NOMO-1 treated with dmso at 0.1 percent for 144 hours (cell line): ENCODE data around the gene BANP.
"Not testable (repeated sequence)": the region's sequence is repeated elsewhere in the genome, so short reads cannot be mapped to it uniquely, and the experiment has no call there.

Experiments
- DNase-seq: peaks from one replicate; lab custom pipeline; 2025; ENCODE audit not compliant: unreplicated experiment; lab: John Stamatoyannopoulos, UW

Gene BANP, protein sequence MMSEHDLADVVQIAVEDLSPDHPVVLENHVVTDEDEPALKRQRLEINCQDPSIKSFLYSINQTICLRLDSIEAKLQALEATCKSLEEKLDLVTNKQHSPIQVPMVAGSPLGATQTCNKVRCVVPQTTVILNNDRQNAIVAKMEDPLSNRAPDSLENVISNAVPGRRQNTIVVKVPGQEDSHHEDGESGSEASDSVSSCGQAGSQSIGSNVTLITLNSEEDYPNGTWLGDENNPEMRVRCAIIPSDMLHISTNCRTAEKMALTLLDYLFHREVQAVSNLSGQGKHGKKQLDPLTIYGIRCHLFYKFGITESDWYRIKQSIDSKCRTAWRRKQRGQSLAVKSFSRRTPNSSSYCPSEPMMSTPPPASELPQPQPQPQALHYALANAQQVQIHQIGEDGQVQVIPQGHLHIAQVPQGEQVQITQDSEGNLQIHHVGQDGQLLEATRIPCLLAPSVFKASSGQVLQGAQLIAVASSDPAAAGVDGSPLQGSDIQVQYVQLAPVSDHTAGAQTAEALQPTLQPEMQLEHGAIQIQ

DNA sequence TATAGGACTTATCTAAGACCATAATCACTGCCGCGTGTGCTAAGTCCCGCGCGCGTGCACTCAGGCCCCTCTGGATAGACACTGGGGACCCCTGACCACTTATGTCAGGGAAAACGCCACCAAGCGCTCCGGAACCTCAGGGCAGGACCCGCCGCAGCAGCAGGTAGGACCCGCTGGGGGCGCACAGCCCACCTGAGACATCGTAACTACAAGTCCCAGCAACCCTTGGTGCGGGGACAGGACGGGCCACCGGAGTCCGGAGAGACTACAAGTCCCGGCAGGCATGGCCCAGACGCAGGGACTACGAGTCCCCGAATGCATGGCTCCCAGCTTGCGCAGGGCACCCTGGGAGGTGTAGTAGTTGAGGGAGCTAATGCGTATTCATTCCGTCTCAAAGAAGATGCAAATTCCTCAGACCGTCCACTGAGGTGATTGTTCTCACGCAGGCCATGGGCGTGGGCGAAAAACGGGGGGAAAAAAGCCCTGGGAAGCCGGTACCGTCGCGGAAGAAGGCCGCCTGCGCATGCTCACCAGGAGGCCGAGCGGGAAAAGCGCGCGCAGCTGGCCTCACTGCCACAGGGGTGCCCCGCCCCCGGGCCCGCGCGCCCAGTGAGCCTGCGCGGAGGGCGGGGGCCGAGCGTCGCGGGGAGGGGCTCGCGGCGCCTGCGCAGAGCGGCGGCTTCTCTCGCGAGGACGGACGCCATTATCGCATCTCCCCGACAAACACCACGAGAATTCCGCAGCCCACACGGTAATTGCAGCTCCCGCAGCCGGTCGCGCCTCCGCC, at the start of gene BANP:
BANP (plus strand) TSS at position 670 of the 787 bp plus-strand sequence. CDS start 23,682 bp downstream, outside the sequence.
- peak; percentile 93 for DNase-seq

DNA sequence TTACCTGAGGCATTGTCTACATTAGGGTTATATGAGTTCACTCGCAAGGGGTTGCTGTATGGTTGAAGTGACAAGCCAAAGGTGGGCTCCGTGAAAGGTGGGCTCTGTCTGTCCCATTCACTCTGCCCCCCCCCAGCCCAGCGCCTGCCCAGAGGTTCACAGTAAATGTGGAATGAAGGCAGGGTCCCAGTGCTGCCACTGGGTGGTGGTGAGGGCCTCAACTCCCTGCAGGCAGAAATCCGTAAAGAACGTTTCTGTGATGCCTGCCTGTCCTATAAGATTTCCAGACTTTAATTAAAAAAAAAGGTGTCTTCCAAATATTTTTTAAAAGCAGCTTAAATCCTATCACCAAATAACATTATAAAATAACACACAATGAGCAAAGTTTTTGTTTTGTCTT, 46.3 kb upstream of the BANP start:
- not testable (repeated sequence) for DNase-seq

DNA sequence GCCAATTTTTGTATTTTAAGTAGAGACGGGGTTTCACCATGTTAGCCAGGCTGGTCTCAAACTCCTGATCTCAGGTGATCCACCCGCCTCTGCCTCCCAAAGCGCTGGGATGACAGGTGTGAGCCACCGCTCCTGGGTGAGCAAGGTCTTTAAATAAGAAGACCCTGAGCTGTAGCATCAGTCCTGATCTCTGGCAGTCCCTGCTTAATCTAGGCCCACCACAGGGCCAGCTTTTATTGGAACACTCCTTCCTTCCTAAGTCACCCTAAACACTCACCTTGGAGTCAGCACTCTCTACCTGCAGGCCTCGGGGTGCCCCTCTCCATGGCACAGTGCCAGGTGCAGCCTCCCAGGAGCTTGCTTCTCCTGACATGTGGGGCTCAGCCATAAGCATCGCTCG, 45.7 kb upstream of the BANP start:
- not testable (repeated sequence) for DNase-seq

DNA sequence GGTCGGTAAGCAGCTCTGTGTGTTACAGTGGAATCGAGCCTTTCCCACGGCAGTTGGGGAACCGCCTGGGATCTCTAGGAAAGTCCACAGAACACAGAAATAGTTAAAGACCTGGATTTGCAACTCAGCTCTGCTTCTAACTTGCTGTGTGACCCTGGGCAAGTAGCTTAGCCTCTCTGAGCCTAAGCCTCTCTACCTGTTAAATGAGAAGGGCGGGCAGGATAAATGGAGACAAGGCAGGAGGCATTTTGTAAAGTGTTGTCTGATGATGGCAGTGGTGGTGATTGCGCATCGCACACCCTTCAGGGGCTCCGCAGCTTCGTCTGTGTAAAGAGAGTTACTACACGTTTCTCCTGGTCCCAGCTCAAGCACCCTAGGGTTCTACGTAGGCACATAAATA, 43.1 kb upstream of the BANP start:
- not testable (repeated sequence) for DNase-seq

DNA sequence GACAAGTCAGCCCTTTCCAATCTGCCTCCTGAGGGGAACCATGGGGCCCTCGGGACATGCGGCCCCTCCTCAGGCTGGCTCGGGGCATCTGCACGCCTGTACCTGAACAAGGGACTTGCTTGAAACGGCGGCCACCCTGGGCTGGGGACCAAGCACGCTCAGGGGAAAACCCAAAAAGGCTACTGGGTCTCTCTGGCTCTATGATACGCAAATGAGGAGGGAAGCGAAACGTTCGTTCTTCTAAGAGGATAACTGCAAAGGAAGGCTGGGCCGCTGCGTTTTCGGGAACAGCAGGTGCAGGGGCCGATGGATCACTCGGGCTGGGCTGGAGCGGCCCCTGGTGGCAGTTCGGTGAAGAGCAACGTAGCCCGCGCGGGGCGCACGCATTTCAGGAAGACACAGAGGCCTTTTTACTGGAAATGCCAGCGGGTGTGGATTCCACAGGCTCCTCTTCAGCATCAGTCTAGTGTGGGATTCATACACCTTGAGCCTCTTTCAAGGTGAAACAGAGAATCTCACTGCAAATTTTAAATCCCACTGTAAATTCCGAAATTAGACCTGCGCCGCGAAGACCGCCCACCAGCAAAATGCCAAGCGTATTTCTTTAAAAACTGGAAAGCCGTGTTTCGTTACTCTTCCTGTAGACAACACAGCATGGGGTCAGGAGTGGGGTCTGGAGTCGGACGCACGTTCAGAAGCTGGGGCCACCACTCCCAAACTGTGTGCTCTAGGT, 41.9 kb upstream of the BANP start:
- peak; percentile 36 for DNase-seq

DNA sequence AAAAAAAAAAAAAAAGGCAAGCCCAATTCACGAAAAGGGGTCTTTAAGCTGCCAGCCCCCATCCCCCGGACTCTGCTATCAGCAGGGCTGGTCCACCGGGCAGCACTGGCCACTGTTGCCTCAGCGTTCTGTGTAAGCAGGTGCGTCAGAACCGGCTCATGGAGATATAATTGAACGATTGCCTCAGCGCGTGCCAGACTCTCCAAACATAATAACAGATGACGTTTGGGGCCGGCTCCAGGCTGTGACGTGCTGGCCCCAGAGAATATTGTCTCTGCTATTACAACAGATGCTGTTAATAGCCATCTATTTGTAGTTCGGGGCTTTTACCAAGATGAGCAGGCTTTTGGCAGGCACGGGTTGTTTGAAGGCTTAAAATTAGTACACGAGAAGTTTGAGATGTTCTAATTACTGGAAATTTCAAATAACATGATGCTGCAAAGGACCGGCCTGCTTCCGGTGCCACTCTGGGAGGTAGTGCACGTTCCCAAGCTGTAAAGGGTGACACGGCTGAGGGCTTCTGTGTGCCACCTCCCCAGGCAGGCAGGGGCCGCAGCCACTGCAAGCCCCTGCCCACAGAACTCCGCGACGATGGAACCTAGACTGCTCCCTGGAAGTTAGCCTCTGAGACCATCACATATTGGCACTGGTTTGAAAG, 40.0 kb upstream of the BANP start:
- not testable (repeated sequence) for DNase-seq

DNA sequence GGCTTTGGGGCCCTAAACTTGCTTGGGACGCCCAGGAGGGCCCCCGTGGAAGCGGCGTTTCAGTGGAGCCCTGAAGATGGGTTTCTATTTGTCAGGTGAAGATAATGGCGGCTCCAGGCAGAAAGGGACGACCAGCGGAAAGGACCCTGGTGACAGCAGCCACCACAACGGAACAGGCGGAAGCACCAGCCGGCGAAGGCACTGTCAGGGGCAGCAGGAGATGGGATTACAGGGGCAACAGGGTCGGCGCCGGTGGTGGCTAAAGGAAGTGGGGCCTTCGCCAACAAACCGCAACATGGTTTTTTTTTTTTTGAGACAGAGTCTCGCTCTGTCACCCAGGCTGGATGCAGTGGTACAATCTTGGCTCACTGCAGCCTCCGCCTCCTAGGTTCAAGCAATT, 38.5 kb upstream of the BANP start:
- DNase-seq: not testable (repeated sequence)

DNA sequence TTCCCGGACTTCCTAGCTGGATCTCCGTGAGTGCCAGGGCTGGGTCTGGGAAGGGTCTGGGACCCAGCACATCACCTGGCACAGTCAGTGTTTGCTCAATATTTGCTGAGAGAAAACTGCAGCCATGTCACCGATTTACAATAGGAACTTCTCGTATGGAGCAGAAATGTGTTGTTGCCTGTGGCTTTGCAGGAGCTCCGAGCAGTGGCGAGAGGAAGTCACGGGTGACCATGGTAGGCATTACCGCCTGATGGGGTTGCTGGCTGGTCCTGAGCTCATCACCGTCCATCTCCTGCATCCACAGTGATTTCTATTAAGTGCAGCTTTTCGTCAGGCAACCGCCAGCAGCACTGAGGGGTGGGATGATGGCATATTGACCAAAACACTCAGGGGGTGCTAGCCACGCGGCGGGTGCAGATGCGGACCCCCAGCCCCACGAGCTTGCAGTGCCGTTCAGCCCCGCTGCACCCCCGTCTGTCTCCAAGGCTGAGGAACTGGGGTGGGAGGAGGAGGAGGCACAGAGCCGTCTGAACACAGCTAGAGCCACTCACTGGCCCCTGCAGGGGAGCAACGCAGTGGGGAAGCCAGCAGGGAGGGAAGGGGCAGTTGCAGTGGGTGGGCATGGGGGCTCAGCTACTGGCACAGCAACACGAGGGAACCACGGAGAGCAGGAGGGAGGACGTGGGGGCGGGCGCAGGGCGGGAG, 37.1 kb upstream of the BANP start:
- DNase-seq: not testable (repeated sequence)

DNA sequence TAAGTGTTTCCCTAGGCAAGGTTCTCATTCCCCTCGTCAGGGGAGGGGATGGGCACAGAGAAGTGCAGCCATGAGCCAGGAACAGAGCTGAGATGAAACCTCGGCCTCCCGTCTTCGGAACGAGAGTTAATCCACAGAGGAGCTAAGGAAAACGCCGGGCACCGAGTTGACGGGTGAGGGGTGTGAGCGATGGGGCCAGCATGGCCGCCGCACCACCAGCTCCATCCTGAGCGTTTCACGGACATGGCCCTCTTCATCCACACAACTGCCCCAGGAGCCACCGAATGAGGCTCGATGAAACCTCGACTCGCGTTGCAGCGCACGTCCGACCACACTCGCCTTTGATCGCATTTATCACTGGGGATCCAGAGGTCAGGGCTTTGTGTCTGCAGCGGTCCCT, 36.4 kb upstream of the BANP start:
- DNase-seq: no peak

DNA sequence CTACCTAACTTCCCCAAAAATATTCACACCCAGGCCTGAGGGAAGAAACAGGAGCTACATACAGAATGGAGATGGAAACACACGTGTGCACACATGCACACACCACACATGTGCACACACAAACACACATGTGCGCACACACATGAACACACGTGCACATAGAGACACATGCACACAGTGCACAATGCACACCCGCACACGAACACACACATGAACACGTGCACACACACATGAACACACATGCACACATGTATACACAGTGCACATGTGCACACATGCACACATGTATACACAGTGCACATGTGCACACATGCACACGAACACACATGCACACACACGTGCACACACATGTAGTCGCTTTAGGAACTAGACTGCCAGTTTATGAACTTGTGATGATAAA, 33.7 kb upstream of the BANP start:
- DNase-seq: no peak

DNA sequence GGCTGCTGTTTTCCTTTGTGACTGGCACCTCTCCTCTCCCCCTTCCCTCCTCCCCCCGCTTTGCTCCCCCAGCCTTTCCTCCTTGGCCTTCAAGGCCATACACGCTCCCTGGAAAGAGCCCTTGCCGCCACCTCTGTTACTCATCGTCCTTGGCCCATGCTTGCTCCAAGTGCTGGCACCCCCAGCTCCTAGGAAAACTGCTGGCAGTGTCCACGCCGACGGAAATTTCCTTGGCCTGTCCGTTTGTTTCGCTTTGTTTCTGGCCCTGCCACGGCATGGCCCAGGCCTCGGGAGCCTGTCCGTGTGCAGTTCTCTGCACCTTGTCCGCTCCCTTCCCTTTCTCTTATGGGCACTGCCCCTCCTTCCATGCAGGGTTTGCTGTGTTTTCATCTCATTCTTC, 32.9 kb upstream of the BANP start:
- DNase-seq: no peak

DNA sequence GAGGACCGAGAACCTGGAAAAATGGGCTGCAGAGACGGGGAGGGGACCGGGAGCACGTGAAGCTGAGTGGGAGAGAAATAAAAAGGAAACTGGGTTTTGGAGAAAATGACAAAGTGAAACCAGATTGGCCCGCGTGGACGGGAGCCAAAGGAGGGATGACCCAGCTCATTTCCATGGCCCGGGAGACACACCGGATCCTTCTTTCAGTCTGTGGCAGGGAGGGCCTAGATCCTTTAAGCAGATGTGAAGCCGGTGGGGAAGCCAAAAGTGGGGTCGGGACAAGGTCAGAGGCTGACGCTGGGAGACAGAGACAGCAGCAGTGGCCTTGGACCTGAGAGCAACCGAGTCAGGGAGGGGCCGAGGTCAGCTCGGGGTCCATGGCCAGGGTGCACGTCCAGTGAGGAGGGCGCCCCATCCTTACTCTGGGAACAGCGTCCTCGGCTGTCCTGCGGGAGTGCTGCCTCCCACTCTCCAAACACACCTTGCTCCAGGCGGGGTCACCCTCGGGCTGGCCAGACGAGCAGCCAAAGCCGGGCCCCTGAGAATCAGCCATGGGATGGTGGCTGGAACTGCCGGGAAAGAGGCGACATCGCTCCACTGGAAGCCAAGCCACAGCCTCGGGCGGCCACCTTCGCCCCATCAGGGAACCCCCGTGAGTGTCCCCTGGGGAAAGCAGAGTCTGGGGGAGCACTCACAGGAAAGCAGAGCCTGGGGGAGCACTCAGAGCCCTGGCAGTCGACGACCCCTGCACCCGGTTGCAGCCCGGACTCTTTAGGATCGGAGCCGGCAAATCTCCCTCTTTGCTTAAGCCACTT, 32.2 kb upstream of the BANP start:
- no peak for DNase-seq

DNA sequence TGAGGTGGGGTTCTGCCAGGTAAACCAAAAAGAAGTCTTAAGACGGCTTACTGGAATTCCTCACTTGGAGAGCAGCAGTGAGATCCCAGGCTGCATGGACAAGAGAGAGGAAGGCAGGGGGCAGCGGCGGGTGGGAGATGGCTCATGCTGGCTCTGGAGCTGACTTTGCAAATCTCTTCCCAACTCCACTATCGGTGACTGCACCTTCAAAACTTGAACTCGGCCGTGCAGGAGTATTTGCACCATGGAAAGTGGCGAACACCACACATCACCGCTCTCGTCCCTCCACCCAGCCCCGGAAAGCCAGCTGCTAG, 31.6 kb upstream of the BANP start:
- DNase-seq: no peak

DNA sequence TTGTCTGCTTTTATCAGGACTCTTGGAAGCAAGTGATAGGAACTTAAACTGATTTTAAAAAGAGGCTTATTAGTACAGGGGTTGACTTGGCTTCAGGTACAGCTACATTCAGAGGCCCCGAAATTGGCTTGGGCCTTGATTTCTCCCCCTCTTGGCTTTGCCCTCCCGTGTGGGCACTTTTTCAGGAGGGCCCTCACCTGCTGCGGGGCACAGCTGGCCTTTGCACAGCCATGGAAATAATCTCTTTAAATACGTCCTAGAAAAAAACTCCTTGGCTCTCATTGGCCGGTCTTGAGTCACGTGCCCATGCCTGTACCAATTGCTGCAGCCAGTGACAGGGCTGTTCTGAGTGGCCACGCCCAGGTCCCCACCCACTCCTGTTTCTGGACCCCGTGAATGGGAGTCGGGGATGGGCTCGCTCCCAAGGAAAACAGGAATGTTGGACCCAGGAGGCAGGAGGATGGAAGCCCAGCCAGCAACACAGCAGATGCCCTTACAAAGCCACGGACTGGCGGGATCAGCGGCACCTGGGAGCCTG, 29.9 kb upstream of the BANP start:
- no peak for DNase-seq

DNA sequence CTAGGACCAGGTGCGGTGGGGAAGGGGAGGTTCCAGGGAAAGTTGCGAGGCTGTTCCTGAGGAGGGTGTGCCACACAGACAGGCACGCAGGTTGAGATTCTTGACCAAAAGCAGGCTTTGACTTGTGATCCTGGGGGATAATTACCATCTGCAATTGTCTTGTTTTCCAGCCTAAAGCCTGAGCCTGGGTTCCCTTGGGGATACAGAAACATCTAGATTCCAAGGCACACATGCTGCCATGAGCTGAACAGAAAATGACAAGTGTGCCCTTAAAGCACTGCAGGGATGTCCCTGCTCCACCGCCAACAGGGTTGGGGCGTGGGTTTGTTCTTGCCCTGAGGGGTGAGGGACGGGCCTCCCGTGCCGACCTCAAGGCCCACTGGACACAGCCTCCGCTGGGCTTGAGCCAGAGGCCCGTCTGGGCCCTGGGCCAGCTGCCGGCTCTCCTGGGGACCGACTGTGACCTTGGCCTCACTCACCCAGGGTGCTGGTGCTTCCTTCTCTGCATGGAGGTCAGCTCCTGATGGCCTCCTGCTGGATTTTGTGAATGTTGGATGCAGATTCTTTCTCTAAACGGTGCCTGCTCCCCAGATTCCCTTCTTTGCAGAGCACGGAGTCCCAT, 28.9 kb upstream of the BANP start:
- no peak for DNase-seq

DNA sequence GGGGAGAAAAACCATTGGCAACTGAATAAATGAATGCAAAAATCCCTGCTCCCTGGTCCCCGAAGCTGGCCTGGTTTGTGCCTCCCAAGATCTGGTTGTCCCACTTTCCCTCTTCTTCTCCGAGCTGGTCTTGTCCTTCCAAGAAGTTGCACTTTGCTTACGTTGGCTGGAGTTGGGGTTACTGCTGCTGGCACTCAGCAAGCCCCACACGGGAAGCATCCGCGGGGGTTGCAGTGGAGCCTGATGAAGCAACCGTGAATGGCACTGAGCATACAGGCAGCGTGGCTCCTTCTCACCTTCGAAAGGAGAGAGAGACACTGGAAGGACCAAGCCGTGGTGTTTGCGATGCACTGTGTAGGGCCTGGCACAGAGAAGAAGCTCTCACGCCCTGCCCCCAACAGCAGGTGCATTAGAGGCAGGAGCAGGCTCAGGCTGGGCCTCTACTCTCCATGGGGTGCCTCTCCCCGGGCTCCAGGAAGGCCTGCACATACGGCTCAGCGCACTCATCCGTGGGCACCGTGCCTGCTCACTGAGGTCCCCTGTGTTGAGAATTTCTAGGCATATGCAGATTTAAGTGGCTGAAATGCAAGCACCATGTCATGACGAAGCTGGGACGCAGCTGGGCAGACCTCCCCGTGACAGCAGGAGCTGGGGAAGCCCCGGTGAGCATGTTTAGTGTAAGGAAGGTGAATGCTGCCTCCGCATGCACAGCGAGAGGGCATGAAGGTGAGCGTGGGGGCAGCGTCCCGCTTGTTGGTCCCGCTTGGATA, 27.0 kb upstream of the BANP start:
- no peak for DNase-seq

DNA sequence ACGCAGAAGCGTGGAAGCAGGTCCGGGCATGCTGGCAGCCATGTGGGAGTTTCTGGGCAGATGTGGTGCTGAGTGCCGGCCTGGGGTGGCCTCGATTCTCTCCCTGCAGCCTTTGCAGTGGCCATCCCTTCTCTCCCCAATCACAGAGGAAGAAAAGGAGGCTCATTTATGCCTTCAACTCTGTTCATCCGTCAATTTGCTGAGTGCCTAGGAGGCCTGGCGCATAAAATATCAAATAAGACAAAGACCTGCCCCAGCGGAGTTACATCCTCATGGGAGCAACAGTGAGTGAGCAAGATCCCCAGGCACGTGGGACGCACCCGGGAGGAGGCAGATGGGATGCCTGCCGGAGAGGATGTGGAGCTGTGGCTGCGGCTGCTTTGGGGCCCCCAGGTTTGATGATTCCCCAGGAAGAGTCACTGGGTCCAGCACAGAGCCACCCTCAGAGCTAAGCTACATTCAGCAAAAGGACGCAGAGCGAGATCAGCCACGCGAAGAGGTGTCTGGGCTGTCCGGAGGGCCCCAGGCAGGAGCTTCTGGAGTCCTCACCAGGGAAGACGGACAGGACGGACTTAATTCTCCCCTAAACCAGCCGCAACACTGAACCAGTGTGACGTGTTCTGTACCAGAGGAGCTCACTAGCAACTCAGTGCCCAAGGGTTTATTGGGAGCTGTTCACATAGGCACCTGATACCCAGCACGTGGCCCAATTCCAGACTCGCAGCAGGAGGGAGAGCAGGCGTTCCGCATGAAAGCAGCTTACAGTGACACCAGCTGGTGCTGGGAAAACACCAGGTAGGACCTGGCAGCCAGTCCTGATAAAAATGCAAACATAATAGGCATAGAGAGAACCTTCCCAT, 26.2 kb upstream of the BANP start:
- no peak for DNase-seq
